Myocyte (in vitro differentiated cells): Measurements from ENCODE around the gene HDAC9. TPM values are rescaled to one million over a fixed set of nuclear protein-coding genes. Genes with fewer than 3 reads are reported as not detected.
A peak's percentile ranks its signal among the peaks of the same experiment; 100 is the strongest.

Experiments
- DNase-seq: peaks from one replicate; pipeline ENCODE4 v3.0.0-alpha.2; 2012; ENCODE audit warnings: low read depth
- total RNA-seq: library from RNA; depleted of rRNA; stranded (reverse); fragments of >200 nt; gene quantifications from 2 replicates; pipeline ENCODE4 v1.2.3, GENCODE V29; 2014

The HDAC9 gene
- total RNA-seq, 1 donor from 2014 or later = 136 TPM

DNA sequence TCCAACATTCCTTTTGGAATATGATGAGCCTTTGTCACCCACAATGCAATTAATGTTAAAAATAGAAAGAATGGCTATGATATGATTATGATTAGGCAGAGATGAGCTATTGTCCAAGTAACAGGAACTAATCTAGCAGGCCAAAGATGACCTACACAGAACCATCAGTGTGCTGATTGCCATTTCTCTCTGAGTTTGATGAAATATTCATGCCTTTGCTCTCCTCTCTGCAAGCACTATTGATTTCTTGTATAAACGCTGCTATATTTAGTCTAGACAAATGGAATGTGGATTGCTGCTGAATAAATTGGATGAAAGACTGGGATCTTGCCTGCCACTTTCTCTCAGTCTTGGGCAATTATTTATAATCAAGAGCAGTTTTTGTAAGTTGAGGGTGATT lies 85.4 kb downstream of the HDAC9 start:
- peak; percentile 8 for DNase-seq

DNA sequence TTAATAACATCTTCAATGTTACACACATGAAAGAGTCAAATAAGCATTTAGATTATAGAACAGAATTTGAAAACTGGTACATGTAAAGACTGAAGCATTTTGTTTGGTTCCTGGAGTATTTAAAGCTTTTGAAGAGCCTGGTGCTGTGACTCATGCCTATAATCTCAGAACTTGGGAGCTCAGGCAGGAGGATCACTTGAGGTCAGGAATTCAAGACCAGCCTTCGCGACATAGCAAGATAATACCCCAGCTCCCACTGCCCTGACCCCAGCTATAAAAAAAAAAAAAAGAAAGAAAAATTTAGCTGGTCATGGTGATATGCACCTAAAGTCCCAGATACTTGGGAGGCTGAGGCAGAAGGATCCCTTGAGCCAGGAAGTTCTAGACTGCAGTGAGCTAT lies 87.8 kb downstream of the HDAC9 start:
- peak; percentile 59 for DNase-seq

DNA sequence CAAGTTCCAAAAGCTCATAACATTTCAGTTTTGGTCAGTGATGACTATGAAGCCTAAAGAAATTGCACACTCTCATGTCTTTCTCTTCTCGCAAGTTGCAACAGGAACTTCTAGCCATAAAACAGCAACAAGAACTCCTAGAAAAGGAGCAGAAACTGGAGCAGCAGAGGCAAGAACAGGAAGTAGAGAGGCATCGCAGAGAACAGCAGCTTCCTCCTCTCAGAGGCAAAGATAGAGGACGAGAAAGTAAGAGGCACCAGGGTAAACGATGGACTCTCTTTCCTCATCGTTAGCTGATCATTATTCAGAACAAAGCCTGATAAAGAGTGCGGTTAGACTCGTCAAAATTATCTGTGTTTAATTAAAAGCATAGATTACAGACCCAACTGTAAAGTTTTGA lies 94.7 kb downstream of the HDAC9 start:
- no peak for DNase-seq

DNA sequence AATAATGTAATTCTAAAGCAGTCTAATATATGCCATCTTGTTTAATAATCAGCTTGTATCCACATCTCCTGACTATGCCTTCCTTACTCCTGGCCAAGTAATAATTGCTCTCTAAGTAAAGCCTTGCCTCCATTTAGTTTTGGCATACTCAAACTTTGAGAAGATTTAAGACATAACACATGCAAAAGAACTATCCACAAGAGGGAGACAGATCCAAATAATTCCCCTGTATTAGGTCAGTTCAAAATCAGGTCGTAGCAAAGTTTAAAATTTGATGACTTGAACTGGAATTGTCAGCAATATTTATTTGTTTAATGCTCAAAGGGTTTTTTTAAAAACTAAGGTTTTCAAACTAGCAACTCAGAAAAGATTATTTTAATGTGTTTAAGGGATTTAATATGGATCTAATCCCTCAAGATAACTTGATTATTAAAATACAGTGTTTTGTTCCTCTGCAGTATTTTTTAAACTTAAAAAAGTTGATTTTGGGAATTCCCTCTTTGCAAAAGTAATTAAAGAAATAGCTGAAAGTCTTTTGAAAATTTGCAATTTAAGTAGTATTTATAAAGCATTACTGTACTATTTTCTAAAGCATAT lies 95.3 kb downstream of the HDAC9 start:
- DNase-seq = peak; percentile 74

DNA sequence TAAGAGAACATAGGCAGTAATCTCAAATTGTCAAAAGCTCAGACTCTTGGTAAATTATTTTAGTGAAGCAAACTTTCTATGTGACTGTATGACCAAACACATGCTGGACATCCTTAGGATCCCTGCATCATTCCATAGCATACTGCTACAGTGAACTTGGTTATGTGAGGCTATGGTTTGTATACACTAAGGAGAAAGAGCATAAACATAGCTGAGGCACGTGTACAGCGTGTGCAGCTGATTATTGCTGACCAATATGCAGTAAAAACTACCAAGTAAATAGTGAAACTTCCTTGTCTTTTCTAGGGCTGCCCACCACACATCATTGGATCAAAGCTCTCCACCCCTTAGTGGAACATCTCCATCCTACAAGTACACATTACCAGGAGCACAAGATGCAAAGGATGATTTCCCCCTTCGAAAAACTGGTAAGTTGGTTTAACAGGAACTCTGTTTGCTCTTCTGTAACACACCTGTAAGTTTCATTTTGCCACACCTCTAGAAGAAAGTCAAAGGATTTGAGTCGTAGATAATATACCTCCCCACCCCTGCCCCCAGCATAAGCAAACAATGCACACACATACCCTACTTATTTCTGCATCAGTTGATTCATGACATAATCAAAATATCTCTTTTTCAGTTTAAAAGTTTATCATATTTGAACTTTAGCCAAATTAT lies 98.2 kb downstream of the HDAC9 start:
- DNase-seq = no peak

DNA sequence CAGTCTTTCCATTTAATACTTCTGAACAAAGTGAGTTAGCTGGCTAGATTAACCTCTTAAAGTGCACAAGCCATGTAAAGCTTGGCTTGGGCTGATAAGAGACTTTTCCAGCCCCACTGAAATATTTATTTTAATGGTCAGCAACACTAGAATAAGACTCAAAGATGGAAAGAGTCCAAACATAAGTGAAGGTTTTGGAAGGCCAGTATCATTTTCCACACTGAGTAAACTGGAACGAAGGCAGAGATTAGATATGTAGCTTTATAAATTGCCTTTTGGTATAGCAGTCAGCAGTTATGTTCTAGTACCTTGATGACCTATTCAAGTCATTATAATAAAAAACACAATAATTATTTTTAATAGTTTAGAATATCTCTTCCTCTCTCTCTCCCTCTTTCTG lies 102.2 kb downstream of the HDAC9 start:
- peak; percentile 8 for DNase-seq

DNA sequence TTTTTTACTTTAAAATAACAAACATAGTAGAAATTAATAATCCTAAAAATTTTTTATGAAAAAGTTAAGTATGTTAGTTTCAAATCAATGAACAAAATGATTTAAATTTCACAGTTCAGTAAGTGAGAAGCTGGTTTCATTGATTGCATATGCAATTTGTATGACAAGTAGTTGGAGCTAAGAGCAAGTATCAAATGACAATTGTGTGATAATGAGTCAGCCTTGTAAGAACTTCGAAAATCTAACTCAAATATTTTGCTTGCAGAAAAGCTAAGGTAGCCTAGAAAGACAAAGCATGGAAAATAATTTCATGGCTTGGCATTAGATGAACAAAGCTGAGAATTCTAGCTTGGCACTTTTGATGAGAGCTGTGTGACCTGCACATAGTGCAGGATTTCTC lies 111.5 kb downstream of the HDAC9 start:
- DNase-seq = peak; percentile 24

DNA sequence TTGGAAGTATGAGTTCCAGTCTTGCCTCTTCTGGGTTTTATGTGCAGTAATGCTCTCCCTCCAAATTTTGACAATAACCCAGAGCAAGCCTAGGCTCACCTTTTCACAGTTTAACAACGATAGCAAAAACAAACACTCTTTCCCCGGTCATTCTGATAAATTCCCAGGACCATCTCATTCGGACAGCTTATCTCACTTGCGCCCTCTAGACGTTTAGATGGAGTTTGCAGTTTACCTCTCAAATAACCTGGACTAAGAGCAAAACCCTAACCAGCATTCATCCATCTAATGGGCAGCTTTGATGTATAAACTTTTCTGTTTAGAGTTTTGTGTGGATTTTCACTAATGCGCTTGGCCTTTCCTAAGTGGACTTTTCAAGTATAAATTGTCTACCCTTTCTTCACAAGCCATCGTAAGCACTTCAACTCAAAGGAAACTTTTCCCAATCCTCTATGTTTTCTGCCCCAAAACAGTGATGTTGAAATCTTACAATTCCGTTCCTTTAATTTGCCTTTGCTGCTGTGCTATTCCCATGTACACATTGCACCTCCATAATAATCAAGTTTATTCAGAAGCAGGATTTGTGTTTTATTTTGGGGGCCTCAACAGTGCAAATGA lies 114.9 kb downstream of the HDAC9 start:
- DNase-seq = peak; percentile 11

DNA sequence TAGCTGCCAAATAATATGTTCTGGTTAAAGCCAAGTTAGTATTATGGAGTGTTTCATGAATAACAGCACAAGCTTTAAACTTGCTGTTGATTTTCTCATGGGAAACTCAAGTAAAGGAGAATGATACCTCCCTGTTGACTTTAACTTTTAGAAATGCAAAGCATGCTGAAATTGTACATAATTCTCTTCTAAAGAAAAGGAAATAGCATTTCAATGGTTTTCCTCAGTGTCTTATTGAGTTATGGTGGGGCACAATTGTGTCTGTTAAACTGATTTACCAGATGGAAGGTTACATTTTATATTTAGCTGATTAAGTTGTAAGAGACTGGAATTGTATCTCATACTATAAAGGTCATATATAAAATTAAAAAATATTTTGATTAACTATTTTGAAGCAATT lies 119.3 kb downstream of the HDAC9 start:
- DNase-seq = no peak

DNA sequence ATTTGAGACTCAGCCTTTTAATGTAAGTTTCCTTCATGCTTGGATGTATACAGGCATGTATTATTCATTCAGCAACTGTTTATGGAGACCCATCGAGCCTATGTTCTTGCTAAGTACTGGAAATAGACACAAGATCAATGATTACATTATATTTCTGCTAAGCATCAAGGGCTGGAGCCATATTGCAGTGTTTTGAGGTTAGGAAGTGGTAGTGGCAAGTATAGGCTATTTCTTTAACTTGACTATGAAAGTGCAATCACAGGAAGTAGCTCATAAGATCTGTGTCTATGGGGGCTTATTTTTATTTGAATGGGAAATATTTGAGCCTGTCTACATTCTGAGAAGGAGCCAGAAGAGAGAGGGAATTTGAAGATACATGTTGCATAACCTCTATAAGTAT lies 123.8 kb downstream of the HDAC9 start:
- no peak for DNase-seq

DNA sequence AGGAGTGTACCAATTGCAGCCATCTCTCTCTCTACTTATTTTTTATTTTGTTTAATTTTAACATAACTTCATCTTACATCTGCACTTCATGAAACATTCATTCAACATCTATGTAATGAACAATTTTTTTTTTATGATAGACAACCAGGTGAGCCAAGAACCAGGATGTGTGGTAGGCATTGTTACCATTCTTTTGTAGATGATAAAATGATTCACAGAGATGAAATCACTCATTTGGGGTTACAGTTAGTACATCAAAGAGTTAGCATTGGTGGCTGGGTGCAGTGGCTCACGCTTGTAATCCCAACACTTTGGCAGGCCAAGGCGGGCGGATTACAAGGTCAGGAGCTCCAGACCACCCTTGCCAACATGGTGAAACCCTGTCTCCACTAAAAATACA lies 127.8 kb downstream of the HDAC9 start:
- no peak for DNase-seq

DNA sequence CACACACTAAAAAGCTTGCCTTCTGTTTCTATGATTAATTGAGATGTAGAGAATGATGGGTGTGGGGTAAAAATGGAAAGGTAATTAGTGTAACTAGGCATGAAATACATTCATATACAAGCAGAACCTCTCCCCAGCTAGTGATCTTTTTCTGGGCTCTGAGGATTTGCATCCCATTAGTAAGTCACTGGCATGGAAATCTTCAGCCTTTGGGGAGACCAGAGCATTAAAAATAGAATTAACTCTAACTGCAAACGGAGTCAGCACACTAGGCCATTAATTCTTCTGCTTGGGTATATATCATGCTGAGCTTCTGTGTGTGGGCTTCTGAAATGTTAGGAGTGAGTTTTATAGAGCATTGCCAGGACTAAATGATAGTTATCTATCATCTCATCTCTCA lies 128.9 kb downstream of the HDAC9 start:
- DNase-seq = no peak

DNA sequence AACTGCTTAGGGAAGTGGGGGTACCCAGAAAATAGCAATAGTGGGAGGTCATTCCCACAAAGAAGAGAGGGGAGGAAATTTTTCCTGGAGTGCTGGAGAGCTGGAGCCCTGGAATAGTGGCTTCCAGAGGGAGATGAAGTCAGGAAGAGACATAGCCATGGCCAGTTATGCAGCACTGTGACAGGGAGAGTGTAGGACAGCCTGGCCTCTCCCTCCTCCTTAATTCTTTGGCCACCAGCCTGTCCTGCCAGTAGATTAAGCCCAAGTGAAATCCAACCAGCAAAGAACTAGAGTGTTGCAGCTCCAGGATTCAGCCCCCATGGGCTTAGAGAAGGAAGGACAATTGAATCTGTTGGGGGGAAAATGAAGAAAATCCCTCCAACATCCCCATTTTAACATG lies 130.5 kb downstream of the HDAC9 start:
- DNase-seq = no peak

DNA sequence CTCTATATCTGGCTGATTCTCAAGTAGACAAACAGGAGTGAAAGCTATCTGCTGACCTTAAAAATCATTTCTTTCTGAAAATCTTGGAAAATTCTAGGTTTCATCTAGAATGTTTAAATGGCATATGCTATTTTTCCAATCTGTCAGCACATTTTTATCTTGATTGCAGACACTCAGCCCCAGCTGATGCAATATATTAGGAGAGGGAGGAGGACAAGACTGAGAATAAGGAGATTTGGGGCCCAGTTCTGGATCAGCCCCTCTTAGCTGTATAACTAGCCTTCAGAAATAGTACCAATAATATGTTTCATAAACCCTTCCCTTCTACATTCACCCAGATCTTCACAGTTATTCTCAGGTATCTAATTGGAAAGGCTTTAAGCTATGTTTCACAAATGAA lies 131.2 kb downstream of the HDAC9 start:
- DNase-seq = no peak

DNA sequence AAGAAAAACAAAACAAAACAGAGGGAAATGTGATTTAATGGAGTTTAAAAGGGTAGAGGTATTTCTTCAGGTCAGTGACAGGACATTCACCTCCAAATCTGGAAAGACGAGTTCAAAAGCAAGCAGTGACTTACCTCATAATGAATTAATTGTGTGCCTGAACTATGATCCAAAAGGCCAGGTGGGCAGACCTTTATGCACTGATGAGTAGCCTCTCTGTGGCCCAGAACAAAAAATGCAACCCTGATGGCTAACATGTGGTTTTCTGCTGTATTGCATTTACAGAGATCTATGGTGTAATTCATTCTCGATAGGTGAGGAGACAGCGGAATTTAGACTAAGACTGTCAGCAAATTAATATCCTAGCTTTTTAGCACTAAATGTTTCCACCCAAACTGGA lies 142.0 kb downstream of the HDAC9 start:
- no peak for DNase-seq

DNA sequence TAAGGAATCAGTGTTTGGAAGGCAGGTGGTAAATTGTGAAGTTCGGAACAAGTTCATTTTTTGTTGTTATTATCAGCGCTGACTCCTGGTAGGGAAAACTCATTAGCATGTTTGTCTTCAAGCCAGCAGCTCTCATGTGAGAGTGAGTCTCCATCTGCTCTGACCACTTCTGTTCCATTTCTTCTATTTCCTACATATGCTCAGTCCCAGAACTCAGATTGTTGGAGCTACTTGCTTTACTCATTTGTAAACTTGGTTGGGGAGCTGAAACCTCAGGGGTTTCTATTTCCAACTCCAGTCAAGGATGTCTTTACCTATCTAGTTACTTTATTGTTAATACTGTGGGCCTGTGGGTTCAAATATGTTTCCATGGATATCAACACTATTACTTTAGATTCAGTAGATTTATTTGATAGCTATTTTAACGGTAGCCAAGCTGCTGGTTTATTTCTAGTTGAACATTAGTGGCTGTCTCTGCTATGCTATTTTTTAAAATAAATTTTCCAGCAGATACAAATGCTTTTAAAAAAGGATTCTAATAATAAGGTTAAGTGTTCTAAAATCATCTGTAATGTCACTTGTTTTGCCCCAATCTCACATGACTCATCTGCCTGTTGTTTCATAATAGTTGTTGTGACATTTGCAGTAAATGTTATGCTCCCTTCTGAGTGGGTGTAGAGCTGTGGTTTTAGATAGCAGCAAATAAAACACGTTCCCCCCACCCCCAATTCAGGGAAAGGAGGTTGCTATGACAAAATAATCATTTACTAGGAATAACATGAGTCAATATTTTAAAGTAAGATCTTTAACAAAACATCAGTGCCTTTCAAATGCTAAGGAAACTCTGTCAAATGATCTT lies 143.3 kb downstream of the HDAC9 start:
- peak; percentile 71 for DNase-seq

DNA sequence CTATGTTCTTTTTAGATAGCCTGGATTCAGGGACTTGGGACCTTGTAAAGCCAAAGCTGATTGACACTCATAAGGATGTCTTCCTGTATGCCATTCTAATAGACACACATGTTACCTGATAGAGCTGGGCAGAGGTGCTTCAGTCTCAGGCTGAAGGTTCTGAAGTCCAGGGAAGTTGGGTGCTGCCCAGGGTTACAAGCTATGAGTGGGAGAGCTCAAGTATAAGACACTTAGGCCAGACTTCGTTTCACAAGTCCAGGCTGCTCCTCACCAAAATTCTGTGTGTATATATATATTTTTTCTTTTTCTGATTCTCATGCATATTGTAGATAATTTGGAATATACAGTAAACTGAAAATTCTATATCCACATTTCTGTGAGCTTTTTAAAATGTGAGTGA lies 144.2 kb downstream of the HDAC9 start:
- DNase-seq = no peak

DNA sequence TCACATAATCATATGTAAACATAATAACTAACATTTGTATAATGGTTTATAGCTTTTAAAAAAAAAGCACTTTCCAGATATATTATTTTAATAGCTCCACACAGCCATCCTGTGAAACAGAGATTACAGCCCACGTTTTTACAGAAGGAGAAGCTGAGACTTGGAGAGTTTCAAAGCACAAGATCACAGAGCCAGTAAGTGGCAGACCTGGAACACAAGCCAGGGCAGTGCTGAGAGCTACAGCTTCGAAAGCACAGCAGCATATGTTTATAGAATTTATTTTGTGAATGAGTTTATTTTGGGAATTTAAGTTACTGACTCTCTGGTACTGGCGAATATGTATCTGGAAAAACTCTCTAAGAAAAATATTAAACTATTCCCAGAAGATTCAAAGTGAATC lies 149.4 kb downstream of the HDAC9 start:
- no peak for DNase-seq

DNA sequence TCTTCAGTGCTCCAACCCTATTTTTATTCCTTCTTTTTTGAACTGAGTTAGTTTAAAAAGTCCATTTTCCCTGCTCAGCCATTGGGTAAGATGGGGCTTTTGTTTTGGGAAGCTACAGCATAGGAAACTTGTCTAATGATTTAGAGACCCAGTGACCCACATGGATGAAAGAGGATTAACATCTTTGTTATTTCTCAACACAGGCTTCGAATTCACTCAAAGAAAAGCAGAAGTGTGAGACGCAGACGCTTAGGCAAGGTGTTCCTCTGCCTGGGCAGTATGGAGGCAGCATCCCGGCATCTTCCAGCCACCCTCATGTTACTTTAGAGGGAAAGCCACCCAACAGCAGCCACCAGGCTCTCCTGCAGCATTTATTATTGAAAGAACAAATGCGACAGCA lies 152.0 kb downstream of the HDAC9 start:
- no peak for DNase-seq

DNA sequence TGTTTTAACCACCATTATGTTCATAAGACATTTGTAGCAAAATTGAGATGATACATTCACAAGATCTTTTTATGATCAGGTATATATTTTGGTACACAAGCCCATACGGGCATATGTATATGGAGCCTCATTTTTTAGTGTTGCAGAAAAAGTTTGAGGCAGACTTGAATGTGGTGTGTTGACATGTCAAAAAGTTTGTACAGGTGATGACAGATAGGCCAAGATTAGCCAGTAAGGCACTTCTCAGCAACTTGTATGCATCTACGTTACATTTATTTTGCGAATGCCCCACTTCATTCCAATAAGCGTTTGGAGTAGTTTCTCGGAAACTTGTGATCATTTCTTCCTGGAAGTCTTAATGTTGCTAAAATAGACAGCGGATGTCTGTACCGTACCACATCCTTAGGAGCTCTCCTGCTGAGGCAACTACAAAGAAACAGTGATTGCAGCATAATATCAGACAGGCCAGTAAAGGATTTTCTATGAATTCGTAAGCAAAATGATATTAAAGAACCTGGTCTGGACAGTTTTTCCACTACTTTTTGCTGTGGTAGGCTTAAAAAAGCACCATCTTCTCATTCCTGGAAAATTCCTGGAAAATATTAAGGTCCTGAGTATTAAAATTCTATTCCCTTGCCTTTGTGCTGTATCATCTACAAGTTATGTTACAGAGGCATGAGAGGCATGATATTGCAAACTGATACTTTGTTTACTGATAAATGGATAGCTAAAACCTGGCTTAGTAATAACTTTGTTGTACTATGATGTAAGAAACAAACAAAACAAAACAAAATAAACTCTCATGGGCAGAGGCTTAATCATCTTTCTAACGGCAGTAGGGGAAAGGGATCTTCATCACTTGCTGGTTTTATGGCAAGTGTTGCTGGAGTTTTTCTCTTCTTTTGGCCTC lies 153.6 kb downstream of the HDAC9 start:
- no peak for DNase-seq
